ENCODE data around the gene APBB1. TPM values are rescaled to one million over a fixed set of nuclear protein-coding genes. Genes with fewer than 3 reads are reported as not detected.

Gene APBB1
- total RNA-seq, 1 donor from 2014 or later = 90.0 TPM

DNA sequence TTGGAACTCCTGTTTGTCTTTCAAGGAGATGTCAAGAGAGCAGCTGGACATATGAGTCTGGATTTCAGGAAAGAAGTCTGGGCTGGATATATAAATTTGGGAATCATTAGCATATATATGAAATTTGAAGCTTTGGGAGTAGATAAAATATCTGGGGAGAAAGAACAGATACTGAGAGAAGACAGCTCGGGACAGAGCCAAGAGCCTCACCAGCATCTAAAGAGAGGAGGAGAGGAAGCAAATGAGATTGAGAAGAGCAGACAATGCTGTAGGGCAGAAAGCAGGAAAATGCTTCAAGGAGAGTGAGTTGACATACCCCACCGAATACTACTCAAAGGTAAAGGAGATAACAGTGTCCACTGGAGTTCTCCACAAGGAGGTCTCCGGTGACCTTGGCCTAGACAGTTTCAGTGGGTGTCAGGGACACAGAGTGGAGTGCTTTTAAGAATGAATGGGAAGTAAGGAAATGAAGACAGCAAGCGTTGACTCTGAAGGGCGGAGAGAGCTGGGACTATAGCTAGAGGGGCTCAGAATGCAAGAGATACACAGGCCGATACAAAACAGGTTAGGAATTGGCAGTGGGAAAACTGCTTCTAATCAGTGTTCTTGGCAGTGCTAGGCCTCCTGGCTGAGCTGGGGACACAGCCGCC, 862 bp downstream of the APBB1 start:
- Mint-ChIP-seq H3K27me3 (ENCODE audit: low read depth) (peaks cover 7% of the 10 kb centered on the region), H3K4me1 (peaks cover 8% of the 10 kb centered on the region), H3K4me3 (no peak overlapping the region), H3K9me3 (no peaks in the 10 kb centered on the region), H3K27ac (ENCODE audit: unreplicated experiment) (no peak overlapping the region), H3K36me3 (ENCODE audit: low read depth) (no peaks in the 10 kb centered on the region)
- TF ChIP-seq CTCF (conservative IDR thresholded peaks at IDR 0.05) = no peak
- no peak for DNase-seq (ENCODE audit: low read depth, low spot score)

GRCh38 chr11:6415797-6416196, 3.1 kb downstream of the APBB1 start:
- no peak for DNase-seq (ENCODE audit: low read depth, low spot score)
- H3K36me3 Mint-ChIP-seq (ENCODE audit: low read depth) = no peaks in the 10 kb centered on the region
- peaks cover 16% of the 10 kb centered on the region for H3K4me1 Mint-ChIP-seq
- H3K27ac Mint-ChIP-seq (ENCODE audit: unreplicated experiment) = no peak overlapping the region
- H3K27me3 Mint-ChIP-seq (ENCODE audit: low read depth) = peaks cover under 1% of the 10 kb centered on the region
- TF ChIP-seq CTCF (conservative IDR thresholded peaks at IDR 0.05) = no peak
- H3K4me3 Mint-ChIP-seq = no peak overlapping the region
- no peaks in the 10 kb centered on the region for H3K9me3 Mint-ChIP-seq

- no peak for DNase-seq (ENCODE audit: low read depth, low spot score)
- peaks cover 16% of the 10 kb centered on the region for H3K4me1 Mint-ChIP-seq
- peaks cover 3% of the 10 kb centered on the region for H3K36me3 Mint-ChIP-seq (ENCODE audit: low read depth)
- H3K9me3 Mint-ChIP-seq = no peaks in the 10 kb centered on the region
- H3K27me3 Mint-ChIP-seq (ENCODE audit: low read depth) = no peaks in the 10 kb centered on the region
- no peak overlapping the region for H3K4me3 Mint-ChIP-seq
- H3K27ac Mint-ChIP-seq (ENCODE audit: unreplicated experiment) = no peak overlapping the region
- TF ChIP-seq CTCF (conservative IDR thresholded peaks at IDR 0.05) = no peak
Observed at GRCh38 chr11:6414874-6415328, 4.0 kb downstream of the APBB1 start.

DNA sequence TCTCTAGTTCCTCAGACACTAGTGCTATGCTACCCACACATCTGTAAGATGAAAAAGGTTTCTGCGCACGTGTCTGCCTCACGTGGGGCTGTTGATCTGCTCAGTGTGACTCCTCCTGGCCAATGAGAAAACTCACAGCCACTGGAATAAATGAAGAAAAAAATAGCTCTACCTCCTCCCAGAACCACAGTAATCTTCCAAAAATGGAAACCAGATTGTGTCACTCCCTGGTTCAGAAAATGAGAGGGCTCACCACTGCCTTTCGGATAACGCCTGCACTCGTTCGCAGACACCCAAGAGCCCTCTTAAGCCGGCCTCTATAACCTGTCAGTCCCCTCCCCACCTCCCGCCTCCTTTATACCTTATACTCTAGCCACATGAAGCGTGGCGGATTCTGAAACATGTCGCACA, 5.1 kb downstream of the APBB1 start:
- Mint-ChIP-seq H3K9me3 (no peaks in the 10 kb centered on the region), H3K27me3 (ENCODE audit: low read depth) (no peaks in the 10 kb centered on the region), H3K27ac (ENCODE audit: unreplicated experiment) (no peak overlapping the region), H3K4me3 (no peak overlapping the region), H3K36me3 (ENCODE audit: low read depth) (peaks cover 3% of the 10 kb centered on the region), H3K4me1 (peaks cover 11% of the 10 kb centered on the region)
- no peak for TF ChIP-seq CTCF (conservative IDR thresholded peaks at IDR 0.05)
- no peak for DNase-seq (ENCODE audit: low read depth, low spot score)

GRCh38 chr11:6411594-6412031, 7.3 kb downstream of the APBB1 start:
- peaks cover 6% of the 10 kb centered on the region for H3K36me3 Mint-ChIP-seq (ENCODE audit: low read depth)
- no peak for TF ChIP-seq CTCF (conservative IDR thresholded peaks at IDR 0.05)
- no peak for DNase-seq (ENCODE audit: low read depth, low spot score)
- no peak overlapping the region for H3K27ac Mint-ChIP-seq (ENCODE audit: unreplicated experiment)
- peaks cover 19% of the 10 kb centered on the region for H3K4me1 Mint-ChIP-seq
- H3K4me3 Mint-ChIP-seq = no peak overlapping the region
- no peaks in the 10 kb centered on the region for H3K9me3 Mint-ChIP-seq
- H3K27me3 Mint-ChIP-seq (ENCODE audit: low read depth) = no peaks in the 10 kb centered on the region
